ENCODE results near the gene VWA2. TPM values are rescaled to one million over a fixed set of nuclear protein-coding genes. Genes with fewer than 3 reads are reported as not detected.

Gene VWA2
- total and polyA plus RNA-seq, 2 of the 4 experiments (the other 2 are of a cell fraction) = not detected

DNA sequence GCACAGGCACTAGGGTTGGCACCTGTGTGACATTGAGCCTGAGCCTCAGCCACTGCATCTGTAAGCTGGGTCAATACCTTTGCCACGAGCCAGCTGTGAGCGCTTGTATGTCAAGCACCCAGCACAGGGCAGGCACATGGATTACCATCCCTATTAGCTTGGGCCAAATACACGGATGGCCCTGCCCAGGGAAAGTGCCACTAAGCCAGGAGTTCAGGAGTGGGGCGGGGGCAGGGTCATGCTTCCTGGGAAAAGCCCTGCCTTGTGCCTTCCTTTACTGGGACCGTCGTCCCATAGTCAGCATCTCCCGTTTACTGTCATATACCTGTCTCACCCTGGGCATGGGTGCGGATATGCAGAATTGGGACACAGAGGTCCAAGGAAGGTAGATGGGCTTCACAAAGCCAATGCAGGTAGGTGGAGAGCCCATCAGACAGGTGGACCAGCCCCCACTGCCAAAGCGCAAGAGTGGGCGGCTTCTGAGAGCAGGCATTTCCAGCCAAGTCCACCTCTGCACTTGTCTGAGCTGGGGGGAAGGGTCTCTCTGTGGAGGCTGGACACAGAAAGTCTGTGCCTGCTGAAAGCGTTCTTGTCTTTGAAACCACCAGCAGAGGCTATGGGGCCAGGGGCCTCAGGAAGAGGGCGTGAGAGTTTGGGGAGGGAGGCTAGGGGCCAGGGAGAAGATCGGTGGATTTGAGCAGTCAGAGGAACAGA lies 72.6 kb downstream of the VWA2 start:
- ChIA-PET POLR2A (ENCODE audit: unreplicated experiment) (no interaction called here), CTCF (no interaction called here)
- no peak overlapping the region for H3K4ac ChIP-seq (ENCODE audit: low read depth, low read length)
- no peak overlapping the region for H2BK15ac ChIP-seq (ENCODE audit: low read depth, low read length)
- BruUV-seq (replicated peaks) = no TSS peak
- no peaks in the 10 kb centered on the region for H3K79me1 ChIP-seq (ENCODE audit: low read depth in 1 of 2, low read length in 2 of 2)
- no peak overlapping the region for H2AK5ac ChIP-seq (ENCODE audit: low read depth, low read length)
- intact Hi-C loops (cut with micrococcal nuclease) = no loop called here
- peaks cover 17% of the 10 kb centered on the region for H3K27me3 ChIP-seq (ENCODE audit: control insufficient read depth, insufficient read depth, low read length)
- no peak overlapping the region for H3K27ac ChIP-seq (ENCODE audit: insufficient read depth, low read length)
- H3K4me1 ChIP-seq (ENCODE audit: control insufficient read depth, insufficient read depth, low read length) = peaks cover 7% of the 10 kb centered on the region; the same call in 1 of the 2 replicates
- no peak overlapping the region for H3K4me3 ChIP-seq (ENCODE audit: insufficient read depth, low read depth, low read length)
- H2BK5ac ChIP-seq (ENCODE audit: low read depth, low read length, poor library complexity, severe bottlenecking) = no peak overlapping the region
- H3K9ac ChIP-seq (ENCODE audit: low read depth, low read length) = no peak overlapping the region
- no peak overlapping the region for H2BK120ac ChIP-seq (ENCODE audit: low read depth, low read length)
- H3K23ac ChIP-seq (ENCODE audit: low read depth, low read length) = no peak overlapping the region
- H3K56ac ChIP-seq (ENCODE audit: extremely low read depth, insufficient read depth, low read length) = no peak overlapping the region
- dilution Hi-C loops (cut with HindIII; ENCODE audit: low sequenced_read_pairs, unreplicated experiment) = no loop called here
- H3K14ac ChIP-seq (replicated peaks; ENCODE audit: low read depth, low read length) = no peak overlapping the region
- DNase-seq = no peak
- H4K20me1 ChIP-seq (ENCODE audit: insufficient read depth, low read length) = no peaks in the 10 kb centered on the region
- peaks cover 4% of the 10 kb centered on the region for H3K9me1 ChIP-seq (ENCODE audit: insufficient read depth, low read length)
- H4K5ac ChIP-seq (ENCODE audit: low read depth, low read length) = no peak overlapping the region
- no peak overlapping the region for H2AK9ac ChIP-seq (replicated peaks; ENCODE audit: low read depth, low read length, poor library complexity)
- H2AFZ ChIP-seq (replicated peaks; ENCODE audit: low read length, poor library complexity) = no peak overlapping the region
- TF ChIP-seq RAD21 (IDR thresholded peaks at IDR 0.05; ENCODE audit: low read length) (no peak), MAZ (IDR thresholded peaks at IDR 0.05; ENCODE audit: borderline replicate concordance, low read depth, low read length) (no peak), CHD1 (IDR thresholded peaks at IDR 0.05; ENCODE audit: low read depth, low read length) (no peak), MXI1 (IDR thresholded peaks at IDR 0.05; ENCODE audit: borderline replicate concordance, low read depth, low read length) (no peak), FOS (IDR thresholded peaks at IDR 0.05; ENCODE audit: low read depth, low read length) (no peak), NFE2L2 (IDR thresholded peaks at IDR 0.05; ENCODE audit: low read depth, low read length) (no peak), CEBPB (IDR thresholded peaks at IDR 0.05; ENCODE audit: low read depth, low read length) (no peak), RCOR1 (IDR thresholded peaks at IDR 0.05; ENCODE audit: insufficient replicate concordance, low read length) (no peak), POLR2A (IDR thresholded peaks at IDR 0.05; ENCODE audit: low read depth, low read length) (no peak)
- TF ChIP-seq, protein P1, sequence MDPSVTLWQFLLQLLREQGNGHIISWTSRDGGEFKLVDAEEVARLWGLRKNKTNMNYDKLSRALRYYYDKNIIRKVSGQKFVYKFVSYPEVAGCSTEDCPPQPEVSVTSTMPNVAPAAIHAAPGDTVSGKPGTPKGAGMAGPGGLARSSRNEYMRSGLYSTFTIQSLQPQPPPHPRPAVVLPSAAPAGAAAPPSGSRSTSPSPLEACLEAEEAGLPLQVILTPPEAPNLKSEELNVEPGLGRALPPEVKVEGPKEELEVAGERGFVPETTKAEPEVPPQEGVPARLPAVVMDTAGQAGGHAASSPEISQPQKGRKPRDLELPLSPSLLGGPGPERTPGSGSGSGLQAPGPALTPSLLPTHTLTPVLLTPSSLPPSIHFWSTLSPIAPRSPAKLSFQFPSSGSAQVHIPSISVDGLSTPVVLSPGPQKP (IDR thresholded peaks at IDR 0.05; ENCODE audit: borderline replicate concordance, low read depth, low read length) = no peak
- no peaks in the 10 kb centered on the region; the same call in 1 of the 2 replicates for H3K9me3 ChIP-seq (ENCODE audit: control insufficient read depth, insufficient read depth, low read length)
- H4K8ac ChIP-seq (ENCODE audit: low read depth in 2 of 2, low read length in 2 of 2) = no peak overlapping the region
- WGBS, 2 experiments (ENCODE audit: extremely low coverage in 2 of 2, insufficient read length in 1 of 2) = 84% methylated on average over 4 of the region's 13 CpGs; no CpG with 5 or more reads in 1 of the 2 experiments
- H3K4me2 ChIP-seq (ENCODE audit: low read depth, low read length) = no peak overlapping the region
- no peak overlapping the region for H4K91ac ChIP-seq (ENCODE audit: insufficient read depth, low read depth, low read length)
- no peaks in the 10 kb centered on the region for H3K36me3 ChIP-seq (ENCODE audit: control insufficient read depth, insufficient read depth, low read length)
- no peak for ATAC-seq (ENCODE audit: low read depth)
- H3K18ac ChIP-seq (ENCODE audit: low read depth, low read length) = no peak overlapping the region
- H2BK20ac ChIP-seq (ENCODE audit: low read depth, low read length) = no peak overlapping the region
- in situ Hi-C loops (cut with MboI; ENCODE audit: low sequenced_read_pairs) = no loop called here
